ENCODE data around the gene RAD51C. TPM values are rescaled to one million over a fixed set of nuclear protein-coding genes. Genes with fewer than 3 reads are reported as not detected.
A peak's percentile ranks its signal among the peaks of the same experiment; 100 is the strongest.

The RAD51C gene
- total and polyA plus RNA-seq, 9 of the 15 experiments (the other 6 are each of a cell fraction or from before 2014, with no cell fraction given): 93.9 to 341 (median 135) TPM

DNA sequence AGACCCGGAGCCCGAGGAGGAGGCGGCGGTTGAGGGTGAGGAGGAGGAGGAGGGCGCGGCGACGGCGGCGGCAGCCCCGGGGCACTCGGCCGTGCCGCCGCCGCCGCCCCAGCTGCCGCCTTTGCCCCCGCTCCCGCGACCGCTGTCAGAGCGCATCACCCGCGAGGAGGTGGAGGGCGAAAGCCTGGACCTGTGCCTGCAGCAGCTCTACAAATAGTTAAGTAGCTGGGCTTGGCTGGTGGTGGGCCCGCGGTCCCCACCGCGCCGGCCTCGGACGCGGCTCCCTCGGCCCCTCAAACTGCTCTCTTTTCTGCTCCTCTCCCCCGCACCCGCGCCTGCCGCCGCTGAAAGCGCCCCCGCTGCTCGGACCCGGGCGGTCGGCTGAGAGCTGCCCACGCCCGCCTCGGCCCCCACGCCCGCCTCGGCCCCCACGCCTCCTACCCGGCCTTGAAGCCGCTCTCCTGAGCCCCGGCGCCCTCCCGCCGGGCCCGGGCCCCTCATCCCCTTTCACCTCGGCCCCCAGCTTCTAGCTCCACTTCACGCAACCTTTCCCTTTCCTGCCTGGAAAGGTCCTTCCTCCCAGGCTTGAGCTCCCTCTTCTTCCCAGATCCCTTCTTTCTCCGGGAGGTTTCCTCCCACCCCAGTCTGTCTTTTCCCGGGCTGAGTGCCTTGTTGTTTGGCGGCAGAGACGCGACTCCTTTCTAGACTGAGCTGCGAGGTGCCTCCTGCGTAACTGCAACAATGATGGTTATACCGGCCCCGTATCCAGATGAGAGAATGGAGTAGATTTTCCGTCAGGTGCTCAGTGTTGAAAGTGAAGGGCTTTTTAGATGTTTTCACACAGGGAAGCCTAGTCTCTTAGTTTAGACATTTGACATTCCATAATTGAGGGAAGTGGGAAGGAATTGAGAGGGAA, 64.1 kb downstream of the RAD51C start (continued):
- TF ChIP-seq, protein P1, sequence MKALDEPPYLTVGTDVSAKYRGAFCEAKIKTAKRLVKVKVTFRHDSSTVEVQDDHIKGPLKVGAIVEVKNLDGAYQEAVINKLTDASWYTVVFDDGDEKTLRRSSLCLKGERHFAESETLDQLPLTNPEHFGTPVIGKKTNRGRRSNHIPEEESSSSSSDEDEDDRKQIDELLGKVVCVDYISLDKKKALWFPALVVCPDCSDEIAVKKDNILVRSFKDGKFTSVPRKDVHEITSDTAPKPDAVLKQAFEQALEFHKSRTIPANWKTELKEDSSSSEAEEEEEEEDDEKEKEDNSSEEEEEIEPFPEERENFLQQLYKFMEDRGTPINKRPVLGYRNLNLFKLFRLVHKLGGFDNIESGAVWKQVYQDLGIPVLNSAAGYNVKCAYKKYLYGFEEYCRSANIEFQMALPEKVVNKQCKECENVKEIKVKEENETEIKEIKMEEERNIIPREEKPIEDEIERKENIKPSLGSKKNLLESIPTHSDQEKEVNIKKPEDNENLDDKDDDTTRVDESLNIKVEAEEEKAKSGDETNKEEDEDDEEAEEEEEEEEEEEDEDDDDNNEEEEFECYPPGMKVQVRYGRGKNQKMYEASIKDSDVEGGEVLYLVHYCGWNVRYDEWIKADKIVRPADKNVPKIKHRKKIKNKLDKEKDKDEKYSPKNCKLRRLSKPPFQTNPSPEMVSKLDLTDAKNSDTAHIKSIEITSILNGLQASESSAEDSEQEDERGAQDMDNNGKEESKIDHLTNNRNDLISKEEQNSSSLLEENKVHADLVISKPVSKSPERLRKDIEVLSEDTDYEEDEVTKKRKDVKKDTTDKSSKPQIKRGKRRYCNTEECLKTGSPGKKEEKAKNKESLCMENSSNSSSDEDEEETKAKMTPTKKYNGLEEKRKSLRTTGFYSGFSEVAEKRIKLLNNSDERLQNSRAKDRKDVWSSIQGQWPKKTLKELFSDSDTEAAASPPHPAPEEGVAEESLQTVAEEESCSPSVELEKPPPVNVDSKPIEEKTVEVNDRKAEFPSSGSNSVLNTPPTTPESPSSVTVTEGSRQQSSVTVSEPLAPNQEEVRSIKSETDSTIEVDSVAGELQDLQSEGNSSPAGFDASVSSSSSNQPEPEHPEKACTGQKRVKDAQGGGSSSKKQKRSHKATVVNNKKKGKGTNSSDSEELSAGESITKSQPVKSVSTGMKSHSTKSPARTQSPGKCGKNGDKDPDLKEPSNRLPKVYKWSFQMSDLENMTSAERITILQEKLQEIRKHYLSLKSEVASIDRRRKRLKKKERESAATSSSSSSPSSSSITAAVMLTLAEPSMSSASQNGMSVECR (CRISPR knock-in tag; IDR thresholded peaks at IDR 0.05): peak; percentile 5; the same call in 1 of the 2 replicates
- TF ChIP-seq HNRNPLL (IDR thresholded peaks at IDR 0.05; ENCODE audit: low read depth, low read length, poor library complexity, severe bottlenecking): peak; percentile 65
- TF ChIP-seq TAL1 (IDR thresholded peaks at IDR 0.05): no peak
- no peak for TF ChIP-seq ZNF134 (CRISPR knock-in tag; conservative IDR thresholded peaks at IDR 0.05)
- peak; percentile 4 for TF ChIP-seq SAP30 (IDR thresholded peaks at IDR 0.05; ENCODE audit: borderline replicate concordance, insufficient read depth, low read depth, low read length, poor library complexity, severe bottlenecking)
- TF ChIP-seq HMGN3 (IDR thresholded peaks at IDR 0.05; ENCODE audit: borderline replicate concordance, extremely low read depth, insufficient read length, low read depth, low read length): peak; percentile 16
- peak; percentile 59 for TF ChIP-seq RBBP5 (IDR thresholded peaks at IDR 0.05; ENCODE audit: borderline replicate concordance, insufficient read depth, low read length, poor library complexity, severe bottlenecking)
- TF ChIP-seq, protein P2, sequence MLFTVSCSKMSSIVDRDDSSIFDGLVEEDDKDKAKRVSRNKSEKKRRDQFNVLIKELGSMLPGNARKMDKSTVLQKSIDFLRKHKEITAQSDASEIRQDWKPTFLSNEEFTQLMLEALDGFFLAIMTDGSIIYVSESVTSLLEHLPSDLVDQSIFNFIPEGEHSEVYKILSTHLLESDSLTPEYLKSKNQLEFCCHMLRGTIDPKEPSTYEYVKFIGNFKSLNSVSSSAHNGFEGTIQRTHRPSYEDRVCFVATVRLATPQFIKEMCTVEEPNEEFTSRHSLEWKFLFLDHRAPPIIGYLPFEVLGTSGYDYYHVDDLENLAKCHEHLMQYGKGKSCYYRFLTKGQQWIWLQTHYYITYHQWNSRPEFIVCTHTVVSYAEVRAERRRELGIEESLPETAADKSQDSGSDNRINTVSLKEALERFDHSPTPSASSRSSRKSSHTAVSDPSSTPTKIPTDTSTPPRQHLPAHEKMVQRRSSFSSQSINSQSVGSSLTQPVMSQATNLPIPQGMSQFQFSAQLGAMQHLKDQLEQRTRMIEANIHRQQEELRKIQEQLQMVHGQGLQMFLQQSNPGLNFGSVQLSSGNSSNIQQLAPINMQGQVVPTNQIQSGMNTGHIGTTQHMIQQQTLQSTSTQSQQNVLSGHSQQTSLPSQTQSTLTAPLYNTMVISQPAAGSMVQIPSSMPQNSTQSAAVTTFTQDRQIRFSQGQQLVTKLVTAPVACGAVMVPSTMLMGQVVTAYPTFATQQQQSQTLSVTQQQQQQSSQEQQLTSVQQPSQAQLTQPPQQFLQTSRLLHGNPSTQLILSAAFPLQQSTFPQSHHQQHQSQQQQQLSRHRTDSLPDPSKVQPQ (CRISPR knock-in tag; IDR thresholded peaks at IDR 0.05; ENCODE audit: borderline replicate concordance): no peak
- TF ChIP-seq, protein P3, sequence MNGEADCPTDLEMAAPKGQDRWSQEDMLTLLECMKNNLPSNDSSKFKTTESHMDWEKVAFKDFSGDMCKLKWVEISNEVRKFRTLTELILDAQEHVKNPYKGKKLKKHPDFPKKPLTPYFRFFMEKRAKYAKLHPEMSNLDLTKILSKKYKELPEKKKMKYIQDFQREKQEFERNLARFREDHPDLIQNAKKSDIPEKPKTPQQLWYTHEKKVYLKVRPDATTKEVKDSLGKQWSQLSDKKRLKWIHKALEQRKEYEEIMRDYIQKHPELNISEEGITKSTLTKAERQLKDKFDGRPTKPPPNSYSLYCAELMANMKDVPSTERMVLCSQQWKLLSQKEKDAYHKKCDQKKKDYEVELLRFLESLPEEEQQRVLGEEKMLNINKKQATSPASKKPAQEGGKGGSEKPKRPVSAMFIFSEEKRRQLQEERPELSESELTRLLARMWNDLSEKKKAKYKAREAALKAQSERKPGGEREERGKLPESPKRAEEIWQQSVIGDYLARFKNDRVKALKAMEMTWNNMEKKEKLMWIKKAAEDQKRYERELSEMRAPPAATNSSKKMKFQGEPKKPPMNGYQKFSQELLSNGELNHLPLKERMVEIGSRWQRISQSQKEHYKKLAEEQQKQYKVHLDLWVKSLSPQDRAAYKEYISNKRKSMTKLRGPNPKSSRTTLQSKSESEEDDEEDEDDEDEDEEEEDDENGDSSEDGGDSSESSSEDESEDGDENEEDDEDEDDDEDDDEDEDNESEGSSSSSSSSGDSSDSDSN (IDR thresholded peaks at IDR 0.05; ENCODE audit: borderline replicate concordance in 1 of 2, low read depth in 2 of 2, low read length in 2 of 2): peak; percentile 52 to 57; a peak in 2 of 4 replicates
- TF ChIP-seq, protein P4, sequence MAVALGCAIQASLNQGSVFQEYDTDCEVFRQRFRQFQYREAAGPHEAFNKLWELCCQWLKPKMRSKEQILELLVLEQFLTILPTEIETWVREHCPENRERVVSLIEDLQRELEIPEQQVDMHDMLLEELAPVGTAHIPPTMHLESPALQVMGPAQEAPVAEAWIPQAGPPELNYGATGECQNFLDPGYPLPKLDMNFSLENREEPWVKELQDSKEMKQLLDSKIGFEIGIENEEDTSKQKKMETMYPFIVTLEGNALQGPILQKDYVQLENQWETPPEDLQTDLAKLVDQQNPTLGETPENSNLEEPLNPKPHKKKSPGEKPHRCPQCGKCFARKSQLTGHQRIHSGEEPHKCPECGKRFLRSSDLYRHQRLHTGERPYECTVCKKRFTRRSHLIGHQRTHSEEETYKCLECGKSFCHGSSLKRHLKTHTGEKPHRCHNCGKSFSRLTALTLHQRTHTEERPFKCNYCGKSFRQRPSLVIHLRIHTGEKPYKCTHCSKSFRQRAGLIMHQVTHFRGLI (CRISPR knock-in tag; IDR thresholded peaks at IDR 0.05): no peak

Data from K562 (cell line).